ENCODE measurements around the gene KIRREL3.

Gene KIRREL3

DNA sequence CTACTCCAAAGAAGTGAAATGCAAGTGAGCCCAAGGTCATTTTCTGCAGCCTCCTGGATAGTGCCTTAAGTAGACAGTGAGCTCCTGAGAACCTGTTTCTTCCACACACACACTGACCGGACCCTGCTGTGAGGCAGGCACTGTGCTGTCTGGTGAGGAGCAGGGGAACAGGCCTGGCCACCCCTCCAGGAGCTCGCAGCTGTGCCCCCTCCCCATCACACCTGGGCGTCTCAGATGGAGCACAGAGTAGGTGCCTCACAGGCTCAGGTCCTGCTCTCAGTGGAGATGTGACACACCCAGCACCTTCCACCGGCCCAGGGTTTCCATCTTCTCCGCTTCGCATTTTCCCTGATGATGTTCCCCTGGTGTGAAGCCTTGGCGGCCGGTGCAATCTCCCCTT lies 470.2 kb downstream of the KIRREL3 start:
- DNase-seq (ENCODE audit: low read depth): no peak

DNA sequence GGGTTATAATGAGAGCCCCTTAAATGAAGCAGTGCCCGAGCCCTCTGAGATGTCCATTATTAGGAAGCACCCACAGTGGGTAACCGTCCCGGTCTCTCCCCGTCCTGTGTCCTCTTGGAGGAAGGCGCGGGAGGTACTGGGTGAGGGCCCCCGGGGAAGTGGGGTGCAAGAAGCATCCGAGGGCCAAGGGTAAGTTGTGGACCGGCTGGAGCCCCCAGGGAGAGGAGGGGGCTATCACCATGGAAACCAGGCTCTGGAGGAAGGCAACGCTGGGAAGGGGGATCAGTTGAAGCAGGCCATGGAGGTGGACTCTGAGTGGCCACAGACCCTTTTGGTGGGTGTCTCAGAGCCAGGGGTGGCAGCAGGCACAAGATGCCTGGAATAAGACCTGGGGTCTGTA lies 471.5 kb downstream of the KIRREL3 start:
- DNase-seq (ENCODE audit: low read depth): no peak

DNA sequence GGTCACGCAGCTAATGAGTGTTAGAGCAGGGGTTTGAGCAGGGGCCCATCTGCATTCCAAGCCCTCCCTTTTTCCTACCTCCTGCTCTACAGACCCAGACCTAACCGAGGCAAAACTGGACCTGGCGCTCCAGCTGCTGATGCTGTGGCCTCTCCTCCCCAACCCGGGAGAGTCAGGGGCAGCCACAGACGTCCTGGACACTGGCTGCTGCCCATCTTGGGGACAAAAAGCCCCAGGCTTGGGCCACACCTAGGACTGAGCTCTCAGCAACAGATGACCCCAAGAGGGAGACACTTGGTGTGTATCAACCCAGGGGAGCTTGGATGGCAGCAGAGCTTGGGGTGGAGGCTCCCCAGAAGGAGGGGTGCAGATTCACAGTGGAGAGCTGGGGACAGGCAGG lies 472.5 kb downstream of the KIRREL3 start:
- DNase-seq (ENCODE audit: low read depth): no peak

DNA sequence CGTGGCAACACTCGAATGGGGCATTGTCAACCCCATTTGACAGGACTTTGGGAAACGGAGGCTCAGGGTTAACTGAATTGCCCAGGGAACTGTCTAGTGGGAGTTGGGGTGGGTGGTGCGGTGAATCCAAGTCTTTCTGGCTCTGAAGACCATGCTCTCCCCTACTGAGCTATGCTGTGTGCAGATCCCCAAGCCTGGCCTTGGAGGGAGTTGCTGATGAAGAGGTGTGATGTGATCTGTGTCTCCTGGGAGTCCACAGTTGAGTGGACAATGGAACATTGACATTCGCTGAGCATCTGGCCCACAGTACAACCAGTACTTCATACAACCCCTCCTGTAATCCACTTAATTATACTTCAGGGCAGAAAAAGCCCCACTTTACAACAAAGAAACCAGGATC lies 472.9 kb downstream of the KIRREL3 start:
- DNase-seq (ENCODE audit: low read depth): no peak

DNA sequence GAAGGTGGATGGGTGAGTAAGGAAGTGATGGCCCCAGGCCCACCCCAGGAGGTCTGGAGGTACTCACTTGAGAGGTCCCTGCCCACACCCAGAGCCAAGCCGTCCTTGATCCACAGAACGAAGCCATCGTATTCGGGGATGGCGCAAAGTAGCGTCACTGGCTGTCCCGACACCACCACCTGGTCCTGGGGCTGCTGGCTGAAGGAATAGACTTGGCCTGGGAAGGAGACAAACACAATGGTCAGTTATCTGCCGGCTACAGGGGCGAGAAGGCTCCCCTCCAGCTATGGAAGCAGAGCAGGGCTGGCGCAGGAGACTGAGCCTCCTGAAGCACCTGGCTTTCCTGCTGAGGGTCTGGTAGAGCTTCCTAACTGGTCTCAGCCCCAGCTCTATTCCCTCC lies 474.1 kb downstream of the KIRREL3 start:
- DNase-seq (ENCODE audit: low read depth): no peak

DNA sequence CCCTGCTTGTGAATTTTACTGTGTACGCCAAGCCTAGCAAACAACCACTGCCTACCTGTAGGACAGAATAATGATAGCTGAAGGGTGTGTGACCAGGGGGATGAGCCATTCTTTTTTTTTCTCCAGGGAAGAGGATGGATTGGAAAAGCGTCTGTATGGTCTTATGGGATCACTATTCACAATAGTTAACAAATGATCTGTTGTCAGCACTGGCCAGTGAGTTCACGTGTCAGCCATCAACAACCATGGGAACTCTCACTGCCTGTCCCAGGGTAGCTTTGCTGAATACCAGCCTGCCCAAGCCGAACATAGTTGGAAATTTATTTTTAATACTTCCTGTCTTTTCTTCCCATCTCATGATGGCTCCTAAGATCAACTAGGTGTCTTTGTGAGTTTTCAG lies 474.9 kb downstream of the KIRREL3 start:
- DNase-seq (ENCODE audit: low read depth): no peak

DNA sequence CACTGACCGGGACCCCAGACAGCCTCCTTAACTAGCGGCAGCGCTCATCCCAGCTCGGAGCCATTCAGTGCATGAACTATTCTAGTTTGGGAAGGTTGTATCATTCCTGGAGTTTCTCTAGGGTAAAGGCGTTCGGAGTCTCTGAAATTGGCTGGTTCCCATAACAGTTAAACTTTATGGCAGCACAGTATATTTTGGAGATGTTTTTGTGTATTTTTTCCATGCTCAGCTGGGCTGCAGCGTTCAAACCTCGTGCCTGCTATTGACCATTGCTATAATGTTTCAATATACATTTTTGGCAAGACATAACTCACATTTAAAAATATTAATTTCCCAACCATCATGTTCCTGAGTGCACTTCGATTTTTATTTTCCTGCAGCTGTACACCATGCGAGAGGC lies 475.4 kb downstream of the KIRREL3 start:
- no peak for DNase-seq (ENCODE audit: low read depth)

DNA sequence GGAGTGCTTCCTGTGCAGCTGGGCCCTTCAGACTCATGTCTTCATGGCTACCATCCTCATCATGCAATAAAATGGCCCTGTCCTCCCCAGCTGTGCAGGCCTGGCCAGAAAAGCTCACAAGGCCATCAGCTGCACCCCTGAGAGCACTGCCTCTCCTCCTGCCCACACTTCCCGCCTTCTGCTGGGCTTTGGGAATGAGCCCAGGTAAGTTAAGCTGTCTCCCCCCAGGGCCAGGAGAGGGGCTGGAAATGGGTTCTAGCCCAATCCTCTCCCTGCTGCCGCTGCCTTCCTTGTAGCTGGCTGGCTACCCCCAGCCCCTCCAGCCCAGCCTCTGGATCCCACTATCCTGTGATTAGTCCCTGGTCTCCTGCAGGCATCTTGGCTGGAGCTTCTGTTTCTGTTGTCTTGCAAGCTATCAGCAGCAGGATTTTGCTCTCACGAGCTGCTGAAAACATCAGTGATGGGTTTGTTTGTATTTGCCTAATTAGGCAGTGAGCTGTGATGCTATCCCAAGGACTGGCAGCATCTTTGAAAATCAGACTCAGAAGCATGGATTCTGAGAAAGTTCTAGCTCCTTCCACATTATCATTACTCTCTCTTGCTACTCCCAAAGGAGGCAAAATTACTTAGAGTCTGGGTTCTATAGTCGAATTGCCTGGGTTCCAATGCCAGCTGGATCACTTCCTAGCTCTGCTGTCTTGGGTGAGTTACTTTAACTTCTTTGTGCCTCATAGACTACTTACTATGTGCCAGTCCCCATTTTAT lies 476.9 kb downstream of the KIRREL3 start:
- DNase-seq (ENCODE audit: low read depth): no peak

DNA sequence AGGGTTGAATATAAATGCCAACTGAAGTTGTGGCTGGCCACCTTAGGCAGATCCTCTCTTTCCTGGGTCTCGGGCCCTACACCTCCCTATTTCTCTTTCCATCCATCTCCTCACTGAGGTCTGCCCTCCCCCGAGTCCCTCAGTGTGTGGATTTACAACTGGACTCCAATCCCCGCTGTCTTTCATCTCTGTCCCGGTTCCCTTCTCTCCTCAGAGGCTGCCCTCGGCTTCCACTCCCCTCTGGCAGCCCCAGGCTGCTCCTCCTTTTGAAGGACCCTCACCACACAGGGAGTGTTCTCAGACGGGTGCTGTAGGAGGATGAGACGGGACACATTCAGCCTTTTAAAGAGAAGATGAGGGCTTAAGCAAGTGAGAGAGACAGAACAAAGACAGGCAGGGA lies 478.0 kb downstream of the KIRREL3 start:
- DNase-seq (ENCODE audit: low read depth): no peak

DNA sequence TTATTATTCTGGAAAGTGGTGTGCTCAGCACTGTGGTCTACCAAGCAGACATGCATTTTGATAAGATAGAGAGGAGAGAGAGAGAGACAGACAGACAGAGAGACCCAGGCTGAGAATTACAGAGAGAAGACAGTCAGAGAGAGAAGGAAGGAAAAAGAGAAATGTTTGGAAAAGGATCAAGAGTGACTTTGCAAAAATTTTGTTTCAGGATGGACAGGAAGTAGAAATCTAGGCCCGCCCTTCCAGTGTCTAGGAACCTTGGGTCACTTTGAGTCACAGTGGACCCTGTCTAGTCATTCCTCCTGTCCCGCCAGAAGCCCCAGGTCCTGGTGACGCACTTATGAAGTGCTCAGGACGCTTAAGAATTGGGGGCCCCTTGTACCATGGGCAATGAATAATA lies 478.4 kb downstream of the KIRREL3 start:
- peak; percentile 51 for DNase-seq (ENCODE audit: low read depth)

DNA sequence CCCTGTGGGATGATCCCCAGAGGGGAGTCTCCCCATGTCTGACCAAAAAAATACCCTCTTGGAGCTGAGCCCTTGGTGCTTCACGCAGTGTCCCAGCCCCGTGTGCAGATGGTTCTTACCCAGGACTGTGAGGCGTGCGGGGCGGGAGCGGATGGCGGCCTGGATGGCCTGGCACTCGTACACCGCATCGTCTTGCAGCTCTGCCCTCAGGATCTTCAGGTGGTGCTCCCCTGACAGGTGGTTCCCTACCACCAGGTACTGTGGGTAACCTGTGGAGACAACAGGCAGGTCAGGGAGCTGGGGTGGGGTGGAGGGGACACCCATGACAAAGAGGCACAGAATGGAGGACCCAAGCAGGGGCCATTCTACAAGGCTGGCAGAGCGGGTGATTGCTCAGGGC lies 479.4 kb downstream of the KIRREL3 start:
- no peak for DNase-seq (ENCODE audit: low read depth)

DNA sequence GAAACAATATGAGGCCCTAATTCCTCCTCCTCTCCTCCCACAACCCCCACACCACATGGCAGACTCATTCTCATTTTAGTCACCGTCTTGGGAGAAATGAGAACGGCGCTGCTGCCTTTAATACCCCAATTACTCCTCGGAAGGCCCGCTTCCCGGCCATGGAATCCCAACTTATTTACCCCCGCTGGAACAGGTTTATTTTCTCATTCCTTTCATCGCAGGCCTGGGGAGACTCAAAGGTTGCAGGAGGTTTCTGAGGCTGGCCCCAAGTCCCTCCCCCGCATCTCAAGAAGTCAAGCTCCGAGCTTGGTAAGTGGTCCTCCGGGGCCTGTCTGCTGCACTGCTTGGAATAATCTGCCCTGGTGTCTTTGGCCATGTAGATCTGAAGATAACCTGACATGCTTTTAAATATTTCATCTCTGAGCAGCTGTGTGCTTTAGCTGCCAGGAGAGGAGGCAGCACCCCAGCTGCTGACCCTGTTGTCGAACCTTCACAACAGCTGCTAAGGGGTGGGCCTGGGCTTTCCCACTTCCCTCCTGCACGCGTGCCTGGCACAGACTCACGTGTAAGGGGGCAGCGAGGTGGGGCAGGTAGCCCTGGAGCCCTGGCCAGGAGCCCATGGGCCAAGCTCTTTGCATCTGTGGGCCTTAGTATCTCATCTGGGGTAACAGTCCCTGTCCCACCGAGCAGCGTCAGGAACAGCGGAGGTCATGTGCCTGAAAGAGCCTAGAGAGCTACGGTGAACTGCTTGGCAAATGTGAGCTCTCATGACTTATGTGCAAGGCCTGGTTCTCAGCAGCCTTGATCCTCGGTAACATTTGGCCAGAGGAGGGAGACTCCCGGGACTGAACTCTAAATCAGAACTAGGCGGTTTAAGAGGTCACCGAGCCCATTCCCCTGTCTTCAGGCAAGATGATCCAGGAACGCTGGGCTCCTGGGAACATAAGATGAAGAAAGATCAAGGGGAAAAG lies 480.5 kb downstream of the KIRREL3 start:
- no peak for DNase-seq (ENCODE audit: low read depth)

DNA sequence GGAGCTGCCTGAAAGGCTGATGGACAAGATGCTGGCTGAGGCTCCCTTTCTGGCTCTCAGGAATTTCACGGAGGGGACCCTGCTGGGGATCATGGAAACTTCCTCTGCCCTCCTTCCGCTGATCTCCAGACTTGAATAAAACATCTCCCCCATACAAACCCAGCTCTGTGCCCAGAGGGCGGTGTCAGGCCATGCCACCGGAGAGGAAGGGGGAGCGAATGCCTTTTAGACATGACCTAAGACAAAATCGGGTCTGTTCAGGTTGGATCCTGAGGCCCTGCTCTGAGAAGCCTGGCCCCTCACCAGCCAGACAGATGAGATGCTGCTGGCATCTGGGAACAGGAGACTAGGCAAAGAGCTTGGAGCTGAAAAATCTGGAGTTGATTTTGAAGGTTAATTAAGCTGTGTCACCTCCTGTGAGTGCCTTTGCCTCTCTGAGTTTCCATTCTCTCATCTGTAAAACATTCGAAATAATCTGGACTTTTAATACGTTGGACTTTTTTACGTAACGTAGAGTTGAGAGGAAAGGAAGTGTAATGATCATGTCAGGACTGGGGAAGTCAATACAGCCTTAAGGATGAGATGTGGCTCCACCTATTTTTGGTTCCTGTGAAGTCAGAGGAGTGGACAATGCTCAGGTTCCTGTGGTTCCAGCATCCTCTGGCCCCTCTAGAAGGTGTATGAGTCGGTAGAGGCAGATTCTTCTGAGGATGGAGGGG lies 481.4 kb downstream of the KIRREL3 start:
- DNase-seq (ENCODE audit: low read depth): no peak

DNA sequence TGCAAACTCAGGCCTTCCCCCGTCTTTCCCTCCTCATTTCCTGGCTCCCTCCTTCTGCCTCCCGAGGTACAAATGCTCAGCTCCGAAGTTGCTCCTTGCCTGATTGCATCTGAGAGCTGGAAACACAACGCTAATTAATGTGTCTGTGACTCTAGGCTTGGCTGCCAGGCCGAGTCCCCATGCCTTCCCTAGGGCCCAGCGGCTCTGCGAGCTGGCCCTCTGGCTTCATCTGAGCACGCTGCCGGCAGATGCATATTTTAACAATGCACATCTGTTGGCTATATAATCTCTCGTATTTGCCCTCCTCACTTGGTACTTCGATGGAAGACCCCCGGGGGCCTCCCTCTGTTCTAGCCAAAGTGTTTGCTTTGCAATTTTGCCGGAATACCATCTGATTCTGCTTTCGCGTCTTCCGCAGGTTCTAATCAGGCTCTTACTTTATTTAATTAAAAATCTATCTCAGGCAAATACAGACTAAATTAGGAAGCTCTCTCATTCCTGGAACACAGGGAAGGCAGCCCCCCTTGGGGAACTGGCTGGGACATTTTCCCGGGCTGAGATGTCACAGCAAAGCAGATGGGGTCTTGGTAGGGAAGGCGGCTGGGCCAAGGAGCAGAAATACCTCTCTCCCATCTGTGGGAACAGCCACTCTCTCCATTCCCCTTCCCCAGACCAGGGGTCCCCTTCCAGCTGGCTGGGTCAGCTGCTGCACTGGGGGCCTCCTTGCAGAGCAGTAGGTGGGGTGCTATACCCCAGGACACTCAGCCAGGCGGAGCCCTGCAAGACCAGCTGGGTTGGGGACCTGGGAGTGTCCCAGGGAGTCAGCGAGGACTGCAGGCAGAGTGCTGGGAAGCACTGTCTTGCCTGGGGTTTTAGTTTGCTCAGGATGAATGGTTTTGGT lies 482.2 kb downstream of the KIRREL3 start:
- no peak for DNase-seq (ENCODE audit: low read depth)

DNA sequence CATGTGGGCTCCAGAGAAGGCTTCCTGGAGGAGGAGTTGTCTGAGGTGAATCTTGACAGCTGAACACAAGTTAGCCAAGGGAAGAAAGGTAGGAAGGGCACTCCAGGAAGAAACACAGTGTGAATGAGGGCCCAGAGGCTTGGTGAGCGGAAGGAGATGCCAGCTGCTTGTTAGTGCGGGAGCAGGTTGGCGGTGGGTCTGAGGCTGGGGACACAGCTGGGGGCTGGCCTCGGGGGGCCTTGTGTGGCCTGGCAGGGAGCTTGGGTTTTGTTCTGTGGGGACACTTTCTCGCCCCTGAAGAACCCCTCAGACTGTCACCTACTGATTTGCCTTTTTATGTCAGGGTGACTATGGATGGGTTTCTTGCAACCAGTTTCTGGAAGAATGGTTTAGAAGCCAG lies 485.1 kb downstream of the KIRREL3 start:
- no peak for DNase-seq (ENCODE audit: low read depth)

DNA sequence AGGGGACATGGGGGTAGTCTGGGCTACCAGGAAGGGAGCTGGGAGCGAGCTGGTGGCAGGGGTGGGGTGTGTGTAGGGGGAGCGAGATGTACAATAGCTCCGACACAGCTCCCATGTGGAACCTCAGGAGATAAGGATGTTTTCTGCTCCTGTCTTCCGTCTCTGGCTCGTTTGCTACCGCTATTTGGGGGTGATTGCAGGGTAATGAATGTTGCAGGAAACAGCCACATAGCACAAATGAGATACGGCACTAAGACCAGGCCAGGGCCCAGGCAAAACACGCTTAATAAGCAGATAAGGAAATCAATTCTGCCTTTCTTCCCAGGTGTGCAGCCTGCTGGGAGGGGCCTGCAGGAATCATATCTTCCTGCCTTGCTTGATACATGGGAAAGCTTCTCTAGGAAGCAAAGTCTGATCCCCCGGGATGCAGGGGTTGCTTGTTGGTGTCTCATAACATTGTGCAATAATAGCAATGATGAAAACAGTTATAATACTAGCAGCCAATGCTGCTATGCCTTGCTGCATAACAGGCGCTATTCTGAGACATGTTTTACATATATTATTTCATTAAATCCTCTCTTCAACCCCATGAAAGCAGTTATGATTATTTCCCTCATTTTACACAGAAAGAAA lies 486.4 kb downstream of the KIRREL3 start:
- DNase-seq (ENCODE audit: low read depth): no peak

DNA sequence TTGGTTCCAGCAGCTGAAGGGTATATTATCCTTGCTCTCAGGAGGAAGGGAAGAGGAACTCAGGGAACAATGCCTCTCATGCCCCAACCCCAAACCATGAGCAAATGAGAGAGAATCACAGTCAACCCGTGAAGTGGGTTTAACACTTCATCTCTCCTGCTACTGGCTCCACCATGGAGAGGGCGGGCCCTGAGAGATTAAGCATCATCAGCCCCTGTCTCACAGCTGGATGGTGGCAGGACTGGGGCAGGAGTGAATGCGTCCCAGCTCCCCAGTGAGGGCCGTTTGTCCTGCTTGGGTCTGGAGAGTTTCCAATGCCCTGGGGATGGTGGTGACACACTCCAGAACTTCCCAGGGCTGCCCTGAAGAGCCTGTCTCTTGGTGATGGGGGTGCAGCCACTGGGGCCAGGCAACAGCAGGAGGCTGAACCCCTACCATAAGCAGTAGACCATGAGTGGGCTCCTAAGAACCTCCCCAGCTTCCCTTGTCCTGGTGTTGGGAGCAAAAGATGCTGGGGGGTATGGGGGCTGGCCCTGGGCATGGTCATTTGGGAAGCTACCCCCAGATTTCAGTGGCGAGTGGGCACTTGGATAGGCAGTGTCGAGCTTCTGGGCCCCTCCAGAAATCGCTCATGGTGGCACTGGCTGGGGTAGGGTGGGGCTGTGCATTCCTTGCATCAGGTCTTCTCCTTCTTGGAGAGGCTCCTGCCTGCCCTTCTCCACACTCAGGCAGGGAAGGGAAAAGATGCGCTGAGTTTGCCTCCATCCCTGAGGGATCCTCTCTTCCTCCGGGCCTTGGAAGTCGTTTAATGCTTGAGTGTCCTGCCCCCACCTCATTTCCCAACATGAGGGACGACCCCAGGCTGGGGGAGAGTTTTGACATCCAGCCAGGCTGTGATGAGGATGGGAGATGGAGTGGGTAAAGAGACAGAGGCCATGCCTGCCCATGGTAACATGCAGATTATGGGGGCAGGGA lies 487.5 kb downstream of the KIRREL3 start:
- peak; percentile 6 for DNase-seq (ENCODE audit: low read depth)

DNA sequence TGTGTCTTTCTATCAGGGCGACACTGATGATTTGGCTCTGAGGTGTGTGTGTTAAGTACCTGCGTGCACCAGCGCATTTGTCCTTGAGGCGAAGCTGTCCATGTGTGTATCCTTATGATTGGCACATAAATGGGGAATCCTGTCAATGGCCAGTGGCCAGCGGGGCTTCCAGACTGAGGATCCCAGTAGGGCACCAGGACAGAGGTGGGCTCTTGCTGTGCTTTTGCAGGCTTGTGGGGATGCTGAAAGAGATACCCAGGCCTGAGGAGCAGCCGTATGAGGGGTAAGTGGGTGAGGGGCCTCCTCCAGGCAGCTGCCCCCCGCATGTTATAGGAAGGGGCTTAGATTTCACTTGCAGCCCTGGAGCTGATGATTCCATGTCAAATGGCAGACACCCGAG lies 488.3 kb downstream of the KIRREL3 start:
- no peak for DNase-seq (ENCODE audit: low read depth)

DNA sequence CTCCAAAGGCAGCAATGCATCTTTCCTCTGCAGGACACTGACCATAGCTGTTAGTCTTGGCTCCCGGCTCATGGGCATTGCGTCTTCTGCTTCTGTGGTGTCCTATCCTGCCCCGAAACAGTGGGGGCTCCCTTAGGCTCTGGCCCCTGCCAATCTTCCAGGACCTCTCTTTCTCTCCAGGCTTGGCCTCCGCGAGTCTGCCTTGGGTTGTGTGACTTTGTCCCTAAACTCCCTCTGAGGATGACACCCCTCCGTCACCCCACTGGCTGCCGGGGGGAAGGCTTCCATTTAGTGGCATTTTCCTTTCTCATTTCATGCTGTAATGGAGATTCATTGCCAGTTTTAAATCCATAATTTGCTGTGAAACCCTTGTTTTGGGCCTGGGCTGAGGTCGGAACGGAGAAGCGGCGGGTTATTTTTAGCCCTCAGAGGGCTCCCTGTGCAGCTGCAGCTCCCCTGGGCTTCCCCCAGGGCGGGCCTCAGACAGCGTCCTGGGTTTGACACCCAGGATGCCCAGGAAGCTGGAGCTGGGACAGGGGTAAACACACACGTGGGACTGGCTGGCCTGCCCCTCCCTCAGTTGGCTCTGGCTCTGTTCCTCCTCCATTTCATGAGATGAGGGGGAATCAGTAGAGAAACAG lies 489.0 kb downstream of the KIRREL3 start:
- DNase-seq (ENCODE audit: low read depth): no peak
